NCI-H2029 treated with DMSO at 0.1 percent for 48 hours (cell line): Measurements from ENCODE around the gene PMM1.
A peak's percentile ranks its signal among the peaks of the same experiment; 100 is the strongest.

Experiments used
- DNase-seq: peaks from one replicate; lab custom pipeline; 2025; lab: John Stamatoyannopoulos, UW

The PMM1 gene

DNA sequence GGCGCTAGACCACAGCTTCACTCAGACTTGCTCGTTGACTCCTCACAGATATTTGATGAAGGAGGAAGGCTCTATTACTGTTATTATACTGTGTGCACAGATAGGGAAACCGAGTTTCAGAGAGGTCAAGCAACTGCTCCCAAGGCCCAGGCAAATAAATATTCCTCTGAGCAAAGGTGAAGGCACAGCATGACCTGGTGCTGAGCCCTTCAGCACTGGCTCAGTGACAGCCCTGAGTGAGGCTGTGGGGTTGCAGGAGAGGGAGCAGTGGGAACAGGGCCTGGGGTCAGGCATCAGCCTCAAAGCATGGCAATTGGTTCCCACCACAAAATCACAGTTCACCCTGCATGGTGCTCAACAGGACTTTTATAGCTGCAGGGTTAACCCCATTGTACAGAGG lies 52.4 kb downstream of the PMM1 start:
- no peak for DNase-seq

DNA sequence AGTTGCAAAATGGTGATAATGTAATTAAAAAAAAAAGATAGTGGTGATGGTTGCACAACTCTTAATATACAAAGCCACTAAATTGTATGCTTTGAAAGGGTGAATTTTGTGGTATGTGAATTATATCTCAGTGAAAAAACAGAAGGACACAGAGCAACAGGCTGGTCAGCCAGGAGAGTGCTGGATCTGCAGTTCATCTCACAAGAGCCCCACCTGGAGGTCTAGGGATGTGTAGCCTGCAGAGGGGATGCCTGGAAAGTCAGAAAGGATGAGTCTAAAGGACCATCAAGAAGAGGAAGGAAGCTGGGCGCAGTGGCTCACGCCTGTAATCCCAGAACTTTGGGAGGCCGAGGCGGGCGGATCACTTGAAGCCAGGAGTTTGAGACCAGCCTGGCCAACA lies 54.4 kb downstream of the PMM1 start:
- no peak for DNase-seq

DNA sequence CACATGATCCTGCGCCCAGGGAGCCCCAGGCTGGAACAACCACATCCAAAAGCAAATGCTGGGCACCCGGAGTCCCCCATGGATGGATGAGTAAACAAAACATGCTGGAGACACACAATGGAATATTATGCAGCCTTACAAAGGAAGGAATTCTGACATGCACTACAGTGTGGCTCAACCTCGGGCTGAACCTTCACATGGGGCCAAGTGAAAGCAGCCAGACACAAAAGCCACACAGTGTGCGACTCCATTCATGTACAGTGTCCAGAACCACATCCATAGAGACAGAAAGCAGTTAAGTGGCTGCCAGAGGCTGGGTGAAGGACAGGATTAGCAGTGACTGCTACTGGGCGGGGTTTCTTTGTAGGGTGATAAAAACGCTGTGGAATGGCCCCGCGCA lies 55.4 kb downstream of the PMM1 start:
- no peak for DNase-seq

DNA sequence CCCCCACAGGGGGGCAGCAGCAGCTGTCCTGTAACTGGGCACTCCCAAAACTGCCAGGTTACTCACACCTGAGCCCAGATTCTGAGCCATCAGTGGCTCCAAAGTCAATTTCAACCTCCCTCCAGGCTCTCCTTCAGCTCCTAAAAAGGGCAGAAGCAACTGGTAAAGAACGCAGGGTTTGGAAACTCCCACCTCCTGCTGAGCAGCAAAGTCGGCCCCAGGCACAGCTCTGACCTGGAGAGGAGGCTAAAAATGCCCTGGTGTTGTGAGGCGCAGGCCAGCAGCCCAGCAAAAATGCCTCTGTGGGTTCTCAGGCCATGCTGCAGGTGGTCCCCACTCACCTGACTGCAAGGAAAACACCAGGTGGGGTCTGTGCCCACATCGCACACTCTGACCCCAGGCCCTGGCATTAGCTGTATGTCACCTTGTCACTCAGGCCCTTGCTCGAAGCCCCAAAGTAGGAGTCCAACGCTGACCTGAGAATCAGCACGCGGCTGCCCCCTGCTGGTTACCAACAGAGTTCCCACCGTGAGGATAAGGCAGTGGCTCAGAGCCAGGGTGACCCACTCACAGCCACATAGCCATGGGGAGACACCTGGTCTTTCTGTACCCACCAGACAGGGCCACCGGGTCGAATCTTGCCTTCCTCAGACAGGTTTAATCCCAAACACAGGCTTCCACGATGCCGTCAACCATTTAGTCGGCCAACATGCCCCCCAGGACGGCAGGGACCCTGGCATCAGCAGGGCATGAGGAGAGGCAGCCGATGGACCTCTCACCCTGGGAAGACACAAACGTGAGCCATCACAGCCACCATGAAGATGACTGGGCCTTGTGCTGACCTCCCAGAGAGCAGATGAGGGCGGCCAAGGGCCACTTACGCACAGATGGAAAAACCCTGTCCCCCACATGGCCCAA lies 56.5 kb downstream of the PMM1 start:
- DNase-seq, result peak; percentile 19

DNA sequence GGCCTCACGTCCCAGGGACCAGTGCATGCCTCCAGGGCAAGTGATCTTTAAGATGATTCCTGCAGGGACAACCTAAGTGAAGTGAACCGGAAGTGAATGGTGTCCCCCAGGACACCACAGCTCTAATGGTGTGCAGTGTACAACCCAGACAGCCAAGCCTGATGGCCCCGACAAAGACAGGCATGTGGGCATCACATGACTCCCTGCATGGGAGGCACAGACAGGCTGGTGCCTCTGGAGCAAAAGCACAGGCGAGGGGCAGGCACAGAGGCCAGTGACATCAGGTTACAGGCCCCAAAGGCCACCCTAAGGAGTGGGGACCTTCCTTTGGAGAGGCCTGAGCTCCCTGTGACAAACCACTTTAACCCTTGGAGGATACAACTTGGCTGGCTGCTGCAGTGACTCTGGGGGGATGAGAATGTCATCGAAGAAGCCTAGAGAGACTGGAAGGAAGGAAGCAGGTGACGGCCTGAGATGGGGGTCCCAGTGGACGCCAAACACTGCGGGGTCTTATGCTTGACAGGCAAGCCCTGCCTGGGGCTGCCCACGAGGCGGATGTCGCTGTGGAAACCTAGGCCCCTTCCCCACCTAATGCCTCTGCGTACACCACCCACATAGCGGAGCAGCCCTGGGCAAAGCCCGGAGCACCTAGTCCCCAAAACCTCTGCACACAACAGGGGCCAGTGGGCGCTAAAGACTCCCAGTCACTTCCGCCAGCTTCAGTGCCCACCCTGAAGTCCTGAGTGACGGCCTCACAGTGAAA lies 57.7 kb downstream of the PMM1 start:
- DNase-seq, result no peak

DNA sequence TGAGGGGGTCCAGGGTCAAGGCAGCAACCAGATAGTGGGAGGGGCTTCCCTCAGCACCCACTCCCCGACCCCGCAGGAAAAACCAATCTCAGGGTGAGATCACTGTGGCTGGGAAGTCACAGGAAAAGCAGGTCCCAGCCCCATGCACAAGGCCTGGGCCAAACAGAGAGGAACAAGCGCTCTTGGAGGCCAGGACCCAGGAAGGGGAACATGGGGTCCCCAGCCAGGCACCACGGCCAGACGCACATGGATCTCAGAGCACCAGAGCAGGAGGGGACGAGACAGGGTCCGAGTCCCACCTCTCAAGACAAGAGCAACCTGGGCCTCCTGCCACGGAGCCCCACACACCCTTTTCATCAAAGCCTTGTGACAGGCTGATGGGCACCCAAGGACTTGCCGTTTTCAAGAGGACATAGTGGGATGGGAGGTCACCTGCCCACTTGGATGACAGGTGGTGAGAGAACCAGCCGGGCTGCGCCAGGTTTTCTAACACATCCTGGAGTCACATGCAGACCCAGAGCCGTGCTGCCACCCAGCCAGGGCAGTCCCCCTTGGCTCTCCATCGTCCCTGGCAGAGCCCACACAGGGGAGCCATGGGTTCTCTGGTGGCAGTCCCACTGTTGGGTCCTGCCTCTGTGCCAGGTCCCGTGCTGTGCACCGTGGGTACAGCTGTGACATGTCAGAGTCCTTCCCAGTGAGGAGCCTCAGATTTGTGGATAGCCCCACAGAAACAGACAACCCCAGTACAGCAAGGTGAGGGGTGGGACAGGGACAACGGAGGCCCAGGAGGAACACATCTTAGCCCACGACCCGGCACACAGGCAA lies 58.5 kb downstream of the PMM1 start:
- DNase-seq, result no peak

DNA sequence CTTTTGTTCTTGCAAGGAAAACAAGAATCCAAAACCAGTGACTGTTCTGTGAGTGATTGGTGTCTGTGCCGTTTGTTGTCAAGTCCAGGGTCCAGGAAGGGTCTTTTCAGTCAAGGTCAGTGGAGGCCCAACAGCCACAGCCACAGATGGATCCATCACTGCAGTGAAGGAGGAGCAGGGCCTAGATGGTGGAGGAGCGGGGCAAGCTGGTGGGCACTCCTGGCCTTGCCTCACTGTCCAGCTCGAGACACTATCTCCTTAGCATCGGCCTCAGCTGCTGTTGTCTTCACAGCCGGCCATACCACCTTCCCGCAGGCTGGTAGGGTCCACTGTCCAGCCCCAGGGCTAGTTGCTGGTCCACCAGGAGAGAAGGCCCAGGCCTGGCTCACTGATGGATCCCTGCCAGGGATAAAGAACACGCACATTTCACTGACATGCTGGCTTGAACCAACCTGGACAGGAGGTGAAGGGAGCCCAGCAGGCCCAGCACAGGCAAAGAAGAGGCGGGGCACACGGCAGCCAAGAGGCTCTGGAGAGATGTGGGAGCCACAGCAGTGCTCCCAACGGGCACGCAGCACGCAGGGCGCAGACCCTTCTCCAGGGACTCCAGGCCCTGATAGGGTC lies 60.6 kb downstream of the PMM1 start:
- DNase-seq, result no peak

DNA sequence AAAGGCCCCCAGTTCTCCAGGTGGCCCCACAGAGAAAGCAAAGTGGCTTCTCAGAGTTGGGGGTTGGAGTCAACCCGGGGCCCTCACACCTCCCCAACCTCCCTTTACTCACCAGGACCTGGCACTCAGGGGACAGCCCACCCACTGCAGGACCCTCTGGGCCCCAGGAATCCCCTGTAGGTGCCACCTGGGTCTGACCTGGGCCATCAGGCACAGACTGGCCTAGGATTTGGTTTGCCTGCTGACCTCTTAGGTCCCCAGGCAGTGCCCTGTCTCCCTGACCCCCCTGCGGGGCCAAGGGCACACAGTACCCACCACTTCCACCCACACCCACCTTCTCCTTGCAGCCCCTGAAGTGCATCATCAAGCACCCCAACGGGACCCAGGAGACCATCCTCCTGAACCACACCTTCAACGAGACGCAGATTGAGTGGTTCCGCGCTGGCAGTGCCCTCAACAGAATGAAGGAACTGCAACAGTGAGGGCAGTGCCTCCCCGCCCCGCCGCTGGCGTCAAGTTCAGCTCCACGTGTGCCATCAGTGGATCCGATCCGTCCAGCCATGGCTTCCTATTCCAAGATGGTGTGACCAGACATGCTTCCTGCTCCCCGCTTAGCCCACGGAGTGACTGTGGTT lies 61.4 kb downstream of the PMM1 start:
- DNase-seq, result no peak
